HEK293 (cell line): ENCODE data around the gene TTC23.

Experiments used
- CTCF ChIA-PET: fragments of 350-600 bp; formaldehyde crosslinking; extraction: SDS; loops from one replicate; lab custom pipeline; 2021; ENCODE audit warnings: antibody characterized with exemption; lab: Yijun Ruan, JAX
- POLR2A ChIA-PET: fragments of 300-600 bp; formaldehyde crosslinking; extraction: SDS; loops from one replicate; lab custom pipeline; 2020; ENCODE audit warnings: antibody characterized with exemption, inconsistent platforms; lab: Yijun Ruan, JAX
- H3K27ac ChIP-seq: fragments of 200-500 bp; sonication (Bioruptor generic); 2 replicates; pipeline ENCODE4 v1.5.1; 2014; ENCODE audit warnings: low read depth, low read length, control low read depth, inconsistent platforms; ENCODE audit errors: extremely low read depth
- H3K36me3 ChIP-seq, 2 experiments: fragments of 200-500 bp in 1 of 2; sonication (Bioruptor generic) in 1 of 2; 1 replicate in 1 of 2; 2 replicates in 1 of 2; pipeline ENCODE4 v1.5.1; 2014 to 2017; ENCODE audit warnings: inconsistent platforms in 2 of 2, low read length in 2 of 2; ENCODE audit not compliant: control insufficient read depth in 2 of 2, insufficient read depth in 1 of 2
- H3K4me1 ChIP-seq: fragments of 200-500 bp; sonication (Bioruptor generic); 2 replicates; pipeline ENCODE4 v1.5.1; 2014; ENCODE audit warnings: mild to moderate bottlenecking, low read length, inconsistent platforms; ENCODE audit not compliant: control insufficient read depth, insufficient read depth
- H3K4me3 ChIP-seq: 2 replicates; pipeline ENCODE4 v1.5.1; 2011; ENCODE audit warnings: low read depth, mild to moderate bottlenecking, control low read depth, low read length, moderate library complexity
- H3K9me3 ChIP-seq: fragments of 200-500 bp; sonication (Bioruptor generic); 2 replicates; pipeline ENCODE4 v1.5.1; 2014; ENCODE audit warnings: low read depth, low read length, inconsistent platforms; ENCODE audit not compliant: control insufficient read depth, insufficient read depth
- GFI1B ChIP-seq: fragments of 450-650 bp; formaldehyde crosslinking; IDR thresholded peaks from 2 replicates; pipeline ENCODE4 v1.5.1; 2016; ENCODE audit warnings: missing biosample characterization, missing genetic modification characterization
- OSR2 ChIP-seq: fragments of 450-650 bp; formaldehyde crosslinking; IDR thresholded peaks from 2 replicates; pipeline ENCODE4 v1.5.1; 2016; ENCODE audit warnings: missing biosample characterization, missing genetic modification characterization
- OVOL3 ChIP-seq: fragments of 450-650 bp; formaldehyde crosslinking; IDR thresholded peaks from 2 replicates; pipeline ENCODE4 v1.5.1; 2016; ENCODE audit warnings: missing biosample characterization, missing genetic modification characterization
- PRDM1 ChIP-seq: fragments of 450-650 bp; formaldehyde crosslinking; IDR thresholded peaks from 2 replicates; pipeline ENCODE4; 2016; ENCODE audit warnings: missing biosample characterization, missing genetic modification characterization
- SCRT1 ChIP-seq: fragments of 450-650 bp; formaldehyde crosslinking; IDR thresholded peaks from 2 replicates; pipeline ENCODE4 v1.5.1; 2016; ENCODE audit warnings: missing biosample characterization, missing genetic modification characterization, borderline replicate concordance
- SP7 ChIP-seq: fragments of 450-650 bp; formaldehyde crosslinking; IDR thresholded peaks from 2 replicates; pipeline ENCODE4 v1.5.1; 2016; ENCODE audit warnings: missing biosample characterization, missing genetic modification characterization
- ZBTB10 ChIP-seq: fragments of 450-650 bp; formaldehyde crosslinking; IDR thresholded peaks from 2 replicates; pipeline ENCODE4 v1.5.1; 2016; ENCODE audit warnings: missing biosample characterization, missing genetic modification characterization
- ZFP41 ChIP-seq: fragments of 450-650 bp; formaldehyde crosslinking; IDR thresholded peaks from 2 replicates; pipeline ENCODE4 v1.5.1; 2016; ENCODE audit warnings: missing biosample characterization, missing genetic modification characterization, borderline replicate concordance
- ZNF140 ChIP-seq: fragments of 450-650 bp; formaldehyde crosslinking; IDR thresholded peaks from 2 replicates; pipeline ENCODE4 v1.5.1; 2016; ENCODE audit warnings: missing biosample characterization, missing genetic modification characterization
- ZNF146 ChIP-seq: fragments of 450-650 bp; formaldehyde crosslinking; IDR thresholded peaks from 2 replicates; pipeline ENCODE4 v1.5.1; 2016; ENCODE audit warnings: missing biosample characterization, missing genetic modification characterization
- ZNF148 ChIP-seq: fragments of 450-650 bp; formaldehyde crosslinking; IDR thresholded peaks from 2 replicates; pipeline ENCODE4 v1.5.0; 2017; ENCODE audit warnings: missing biosample characterization, missing genetic modification characterization, borderline replicate concordance
- ZNF175 ChIP-seq: fragments of 450-650 bp; formaldehyde crosslinking; IDR thresholded peaks from 2 replicates; pipeline ENCODE4 v1.5.1; 2016; ENCODE audit warnings: missing biosample characterization, missing genetic modification characterization
- ZNF394 ChIP-seq: fragments of 450-650 bp; formaldehyde crosslinking; IDR thresholded peaks from 2 replicates; pipeline ENCODE4 v1.5.1; 2016; ENCODE audit warnings: missing biosample characterization, missing genetic modification characterization, mild to moderate bottlenecking, moderate library complexity, borderline replicate concordance
- ZNF426 ChIP-seq: fragments of 450-650 bp; formaldehyde crosslinking; IDR thresholded peaks from 2 replicates; pipeline ENCODE4 v1.5.1; 2017; ENCODE audit warnings: missing biosample characterization, missing genetic modification characterization, mild to moderate bottlenecking, inconsistent platforms, moderate library complexity
- ZNF629 ChIP-seq: fragments of 450-650 bp; formaldehyde crosslinking; IDR thresholded peaks from 2 replicates; pipeline ENCODE4 v1.5.1; 2017; ENCODE audit warnings: missing biosample characterization, missing genetic modification characterization
- ZNF701 ChIP-seq: fragments of 450-650 bp; formaldehyde crosslinking; IDR thresholded peaks from 2 replicates; pipeline ENCODE4 v1.5.1; 2016; ENCODE audit warnings: missing biosample characterization, missing genetic modification characterization
- ZNF777 ChIP-seq: fragments of 450-650 bp; formaldehyde crosslinking; IDR thresholded peaks from 2 replicates; pipeline ENCODE4 v1.5.1; 2017; ENCODE audit warnings: missing biosample characterization, missing genetic modification characterization, borderline replicate concordance
- ZSCAN4 ChIP-seq: fragments of 450-650 bp; formaldehyde crosslinking; IDR thresholded peaks from 2 replicates; pipeline ENCODE4 v1.5.1; 2017; ENCODE audit warnings: missing biosample characterization, missing genetic modification characterization

TTC23 gene

GRCh38 chr15:99141943-99142342 lies 107.4 kb downstream of the TTC23 start:
- ChIA-PET CTCF (interaction anchor here (0.6 to 3.6 kb wide), 4 partner anchors 37 to 134 kb away, joined by 3 to 15 read pairs (median 6); partner anchors contain the start of gene SYNM), POLR2A (no interaction called here)
- Histone ChIP-seq H3K27ac (no peak overlapping the region), H3K36me3 (peaks cover 0 to 14% of the 10 kb centered on the region in 2 experiments; a peak in 1 of 3 replicates), H3K4me1 (no peaks in the 10 kb centered on the region; the same call in 1 of the 2 replicates), H3K9me3 (no peaks in the 10 kb centered on the region), H3K4me3 (no peak overlapping the region)
- no peak for TF ChIP-seq ZNF148 (tag by site-specific recombination)
- TF ChIP-seq PRDM1 (tag by site-specific recombination), result no peak
- no peak for TF ChIP-seq ZSCAN4 (tag by site-specific recombination)
- no peak for TF ChIP-seq SCRT1
- no peak for TF ChIP-seq OSR2 (tag by site-specific recombination)
- no peak for TF ChIP-seq ZNF140
- no peak for TF ChIP-seq GFI1B

- Histone ChIP-seq H3K9me3 (no peaks in the 10 kb centered on the region), H3K4me1 (peaks cover 1% of the 10 kb centered on the region), H3K36me3 (peaks cover 4 to 23% of the 10 kb centered on the region in 2 experiments; a peak in 1 of 3 replicates), H3K4me3 (no peak overlapping the region), H3K27ac (no peak overlapping the region)
- ChIA-PET CTCF (interaction anchor here (0.6 kb wide), 1 partner anchor 52 kb away, joined by 3 read pairs; no protein-coding TSS in a partner anchor), POLR2A (no interaction called here)
- TF ChIP-seq ZNF701 (tag by site-specific recombination) (no peak), ZBTB10 (tag by site-specific recombination) (no peak), ZNF146 (tag by site-specific recombination) (no peak), ZFP41 (tag by site-specific recombination) (no peak), ZNF426 (no peak), ZNF175 (tag by site-specific recombination) (no peak), ZNF629 (tag by site-specific recombination) (no peak), ZNF777 (tag by site-specific recombination) (no peak), SP7 (tag by site-specific recombination) (no peak), ZNF394 (tag by site-specific recombination) (no peak), OVOL3 (tag by site-specific recombination) (no peak)
- TF ChIP-seq, all 188 proteins: peak for 0
Measured at GRCh38 chr15:99140590-99140989, 108.8 kb downstream of the TTC23 start.
